DMS114 treated with DMSO at 0.1 percent for 48 hours (cell line): Measurements from ENCODE around the gene MEGF9.

Experiments used
- DNase-seq: peaks from one replicate; lab custom pipeline; 2025; ENCODE audit not compliant: unreplicated experiment; lab: John Stamatoyannopoulos, UW

The MEGF9 gene

GRCh38 chr9:120733190-120733589 lies 18.9 kb upstream of the MEGF9 start:
- DNase-seq: no peak

DNA sequence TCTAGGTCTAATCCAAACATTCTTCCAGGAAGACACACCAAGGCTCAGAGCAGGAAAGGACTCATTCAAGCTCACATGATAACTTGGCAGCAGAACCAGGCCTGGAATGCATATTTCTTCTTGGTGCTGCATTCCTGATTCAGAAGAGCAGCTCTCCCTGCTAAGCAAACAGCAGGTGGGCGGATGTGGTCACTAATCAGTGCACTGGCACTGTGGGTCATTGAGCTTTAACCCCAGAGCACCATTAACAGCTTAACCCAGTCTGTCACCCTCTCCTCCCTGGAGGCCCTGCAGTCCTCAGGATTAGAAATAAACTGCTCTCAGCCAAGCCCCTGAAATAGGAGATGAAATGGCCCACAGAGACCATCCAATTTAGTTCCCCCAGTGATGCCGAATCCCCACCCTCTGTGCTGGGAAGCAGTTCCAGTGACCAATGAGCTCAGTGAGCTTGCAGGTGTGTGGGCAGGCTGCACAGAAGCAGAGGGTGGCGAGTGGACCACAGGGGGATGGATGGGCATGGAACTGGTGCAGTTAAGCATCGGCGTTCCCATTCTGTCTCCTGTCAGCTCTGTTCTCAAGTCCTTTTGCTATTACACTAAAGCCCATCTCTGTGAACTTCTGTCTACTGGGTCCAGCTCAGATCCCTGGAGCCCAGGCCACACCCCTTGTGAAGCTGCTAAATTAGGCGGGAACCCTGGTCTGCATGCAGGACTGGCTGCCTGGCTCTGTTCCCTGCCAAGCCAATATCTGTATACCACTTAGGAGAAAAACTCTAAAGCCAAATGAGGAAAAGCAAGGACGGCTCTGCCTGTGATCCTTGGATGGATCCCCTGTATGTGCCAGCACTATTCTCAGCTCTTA lies 16.6 kb upstream of the MEGF9 start:
- no peak for DNase-seq

- DNase-seq: no peak
Observed at GRCh38 chr9:120729791-120730241, 15.5 kb upstream of the MEGF9 start.

DNA sequence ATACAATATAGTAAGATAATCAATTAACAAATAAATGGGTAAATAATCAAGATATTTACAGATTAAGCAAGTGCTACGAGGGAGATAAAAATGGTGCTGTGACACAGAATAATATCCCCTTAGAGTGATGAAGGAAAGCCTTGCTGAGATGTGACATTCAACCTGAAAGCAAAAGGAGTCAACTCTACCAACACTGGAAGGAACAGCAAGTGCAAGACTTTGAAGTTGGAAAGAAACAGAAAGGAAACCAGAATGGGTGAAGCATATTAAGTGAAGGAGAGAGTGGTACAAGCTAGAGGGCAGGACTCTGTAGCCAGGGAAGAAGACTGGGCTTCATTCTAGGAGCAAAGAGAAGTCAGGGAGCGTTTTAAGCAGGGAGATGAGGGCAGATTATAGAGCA lies 12.2 kb upstream of the MEGF9 start:
- no peak for DNase-seq

GRCh38 chr9:120725907-120726306 lies 11.6 kb upstream of the MEGF9 start:
- DNase-seq: no peak

DNA sequence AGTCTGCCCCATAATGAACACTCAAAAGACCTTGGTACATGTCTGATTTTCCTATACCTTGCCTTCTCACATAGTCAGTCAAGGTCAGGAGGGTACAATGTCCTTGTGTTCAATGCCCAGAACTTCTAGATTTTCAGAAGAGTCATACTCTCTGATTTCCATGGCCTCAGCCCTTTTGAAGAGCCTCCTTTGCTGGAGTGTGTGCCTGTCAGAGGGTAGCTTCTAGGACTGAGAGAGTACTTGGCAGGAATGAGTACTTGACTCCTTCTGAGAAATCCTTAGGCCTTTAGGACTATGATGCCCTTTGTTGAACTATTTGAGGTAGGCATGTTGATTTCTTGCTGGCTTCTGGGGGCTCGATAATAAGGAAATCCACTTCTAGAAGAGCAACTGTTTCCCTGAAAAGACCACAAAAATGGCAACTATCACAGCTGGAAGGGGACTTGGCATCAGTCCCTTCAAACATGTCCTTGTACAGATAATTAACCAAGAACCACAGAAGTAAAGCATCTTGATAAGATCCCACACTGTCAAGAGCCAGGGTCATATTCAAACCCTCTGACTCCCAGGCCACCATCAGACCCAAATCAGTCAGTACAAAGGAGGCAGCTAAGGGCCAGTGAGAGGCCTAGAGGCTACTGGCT lies 10.6 kb upstream of the MEGF9 start:
- no peak for DNase-seq

GRCh38 chr9:120723565-120723964 lies 9.3 kb upstream of the MEGF9 start:
- no peak for DNase-seq

GRCh38 chr9:120720404-120720803 lies 6.1 kb upstream of the MEGF9 start:
- DNase-seq: no peak

- DNase-seq: no peak
Observed at GRCh38 chr9:120718316-120718715, 4.0 kb upstream of the MEGF9 start.

- no peak for DNase-seq
Observed at GRCh38 chr9:120717176-120717575, 2.9 kb upstream of the MEGF9 start.

GRCh38 chr9:120716483-120716882 lies 2.2 kb upstream of the MEGF9 start:
- DNase-seq: no peak

DNA sequence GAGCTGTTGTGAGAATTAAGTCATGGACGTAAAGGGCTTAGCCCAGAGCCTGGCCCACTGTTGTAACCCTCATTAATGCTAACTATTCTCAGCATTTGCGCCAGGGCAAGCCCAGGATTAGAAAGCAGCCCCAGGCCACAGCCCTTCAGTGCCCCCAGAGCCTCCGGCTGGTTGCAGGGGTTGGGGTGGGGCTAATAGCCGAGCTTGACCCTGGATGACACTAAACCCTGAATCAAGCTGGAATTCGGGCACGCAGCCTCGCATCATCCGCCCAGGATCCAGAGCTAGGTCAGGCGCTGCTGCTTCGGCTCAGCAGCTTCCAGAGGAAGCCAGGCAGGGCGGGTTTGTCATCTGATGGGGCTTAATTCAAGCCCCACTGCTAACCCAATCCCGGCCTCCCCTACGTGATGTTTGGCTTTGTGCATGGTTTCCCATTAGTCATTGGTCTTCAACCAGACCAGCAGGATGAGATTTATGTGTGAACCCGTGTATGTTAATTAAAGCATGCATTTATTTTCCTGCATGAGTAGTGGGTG lies 1.2 kb upstream of the MEGF9 start:
- no peak for DNase-seq

- DNase-seq: no peak
Observed at GRCh38 chr9:120714846-120715388, 647 bp upstream of the MEGF9 start.

- DNase-seq: peak; percentile 12
Observed at GRCh38 chr9:120713257-120714087, 798 bp downstream of the MEGF9 start.

GRCh38 chr9:120712539-120713031 lies 1.7 kb downstream of the MEGF9 start:
- DNase-seq: no peak

GRCh38 chr9:120711841-120712538 lies 2.3 kb downstream of the MEGF9 start:
- peak; percentile 3 for DNase-seq

DNA sequence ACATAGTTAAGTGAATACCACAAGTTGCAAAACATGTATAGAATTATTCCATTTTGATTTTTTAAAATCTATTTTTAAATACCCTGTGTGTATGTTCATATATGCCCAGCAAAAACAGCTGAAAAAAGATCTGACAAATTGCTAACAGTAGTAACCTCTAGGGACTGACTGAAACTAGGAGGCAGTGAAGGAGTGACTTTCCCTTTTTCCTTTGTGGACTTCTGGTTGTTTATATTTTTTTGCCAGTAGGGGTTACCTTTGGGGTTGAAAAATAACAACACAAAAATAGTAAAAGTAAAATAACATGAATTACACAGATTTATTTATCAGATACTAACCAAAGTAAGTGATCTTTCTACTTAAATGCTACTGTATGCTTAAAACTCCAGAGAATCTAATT lies 2.9 kb downstream of the MEGF9 start:
- DNase-seq: peak; percentile 13

DNA sequence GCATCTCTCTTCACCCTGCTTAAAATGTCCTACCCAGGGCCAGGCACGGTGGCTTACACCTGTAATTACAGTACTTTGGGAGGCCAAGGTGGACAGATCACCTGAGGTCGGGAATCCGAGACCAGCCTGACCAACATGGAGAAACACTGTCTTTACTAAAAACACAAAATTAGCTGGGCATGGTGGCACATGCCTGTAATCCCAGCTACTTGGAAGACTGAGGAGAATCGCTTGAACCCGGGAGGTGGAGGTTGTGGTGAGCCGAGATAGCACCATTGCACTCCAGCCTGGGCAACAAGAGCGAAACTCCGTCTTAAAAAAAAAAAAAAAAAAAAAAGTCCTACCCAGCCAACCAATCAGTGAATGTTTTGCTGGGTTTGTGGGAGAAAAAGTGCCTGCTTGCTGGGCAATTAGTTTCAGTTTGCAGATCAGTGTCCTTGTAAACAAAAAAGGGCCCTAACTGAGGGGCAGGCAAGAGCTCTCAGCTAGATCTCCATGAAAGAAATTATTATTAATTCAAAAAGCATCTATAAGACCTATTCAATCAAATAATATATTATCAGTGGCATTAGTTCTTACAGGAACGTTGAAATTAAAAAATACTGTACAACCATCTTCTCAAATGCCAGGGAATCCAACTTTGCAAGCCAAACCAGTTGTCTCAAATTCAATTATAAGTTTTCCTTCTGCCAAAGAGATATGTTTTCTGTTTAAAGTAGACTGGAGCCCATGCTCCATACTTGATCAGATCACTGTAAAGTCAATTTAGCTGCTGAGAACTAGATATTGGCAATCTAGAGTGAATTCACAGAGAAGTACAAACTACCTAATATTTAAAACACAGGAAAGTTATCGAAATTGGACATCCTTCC lies 3.9 kb downstream of the MEGF9 start:
- DNase-seq: peak; percentile 28

- DNase-seq: no peak
Observed at GRCh38 chr9:120708526-120709224, 5.6 kb downstream of the MEGF9 start.
